ENCODE measurements around the gene EIF4G3.
A peak's percentile ranks its signal among the peaks of the same experiment; 100 is the strongest.
"Not testable (repeated sequence)": the region's sequence is repeated elsewhere in the genome, so short reads cannot be mapped to it uniquely, and the experiment has no call there.

The EIF4G3 gene

GRCh38 chr1:21153388-21153787 is 23.3 kb downstream of the EIF4G3 start:
- DNase-seq (ENCODE audit: low spot score) = no peak

DNA sequence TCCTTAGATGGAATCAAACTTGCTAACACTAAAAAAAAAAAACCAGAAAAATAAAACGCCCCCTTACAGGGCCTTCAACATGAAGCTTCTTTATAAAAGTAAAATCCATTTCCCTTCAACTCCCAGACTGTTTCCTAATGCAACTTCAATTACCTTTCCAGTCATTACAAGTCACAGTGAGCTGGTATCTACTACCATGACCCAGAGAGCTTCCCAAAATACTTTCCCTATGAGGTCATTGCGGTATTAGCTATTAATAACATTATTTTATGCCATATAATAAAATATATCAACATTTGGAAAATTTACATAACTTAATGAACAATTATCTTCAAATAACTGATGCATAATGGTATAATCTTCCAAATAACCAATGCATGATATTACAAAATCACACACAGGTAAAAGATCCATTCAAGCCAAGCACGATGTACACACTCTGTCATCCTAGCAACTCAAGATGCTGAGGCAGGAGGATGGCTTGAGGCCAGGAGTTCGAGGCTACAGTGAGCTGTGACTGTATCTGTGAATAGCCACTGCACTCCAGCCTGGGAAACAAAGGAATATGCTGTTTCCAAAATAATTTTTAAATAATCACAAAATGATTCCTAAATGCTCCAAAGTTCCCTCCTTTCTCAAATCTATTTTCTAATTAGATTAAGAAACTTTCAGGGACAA is 24.1 kb downstream of the EIF4G3 start:
- DNase-seq (ENCODE audit: low spot score) = no peak

DNA sequence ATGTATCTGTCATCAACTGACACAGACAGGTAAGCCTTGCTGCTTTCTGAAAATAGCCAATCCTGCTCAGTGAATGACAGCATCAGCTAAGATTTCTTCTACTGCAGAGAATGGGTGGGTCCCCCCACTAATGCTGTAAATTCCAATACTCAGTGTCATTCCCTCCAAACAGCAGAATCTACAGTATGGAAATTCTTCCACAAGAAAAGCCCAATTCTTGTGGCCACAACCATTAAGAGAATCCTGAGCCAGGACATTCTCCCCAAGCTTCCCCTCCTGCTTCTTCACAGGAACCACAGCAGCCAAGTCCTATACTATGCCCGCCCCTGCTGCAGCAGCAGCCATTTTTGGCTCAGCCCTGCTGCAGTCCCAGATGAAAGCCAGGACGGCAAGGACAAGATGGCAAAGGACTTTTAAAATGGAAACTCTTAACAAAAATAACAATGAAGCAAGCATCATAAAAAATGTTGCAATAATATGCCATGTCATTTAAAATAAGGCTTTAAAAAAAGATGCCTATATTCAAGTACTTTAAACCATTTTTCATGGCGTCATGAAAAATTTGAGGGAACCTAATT is 26.8 kb downstream of the EIF4G3 start:
- DNase-seq (ENCODE audit: low spot score) = peak; percentile 53

DNA sequence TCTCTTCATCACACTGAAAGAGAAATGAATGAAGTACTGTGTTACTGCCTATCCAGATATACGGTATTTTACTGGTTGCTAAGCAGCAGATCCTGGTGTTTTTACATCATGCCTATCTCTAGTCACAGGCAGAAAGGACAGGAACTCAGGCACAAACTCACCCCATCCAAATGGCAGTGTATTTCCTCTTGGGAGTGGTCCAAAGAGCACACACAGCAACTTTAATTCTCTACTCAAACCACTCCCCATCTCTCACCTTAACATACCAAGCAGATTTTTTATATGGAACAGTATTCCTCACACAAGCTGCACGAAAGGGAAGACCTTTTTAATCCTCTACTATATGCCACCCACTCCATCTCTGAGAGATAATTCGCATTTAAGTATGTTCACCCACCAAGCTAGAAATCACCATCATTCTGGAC is 27.3 kb downstream of the EIF4G3 start:
- DNase-seq (ENCODE audit: low spot score) = peak; percentile 45

GRCh38 chr1:21143752-21144151 is 32.9 kb downstream of the EIF4G3 start:
- no peak for DNase-seq (ENCODE audit: low spot score)

DNA sequence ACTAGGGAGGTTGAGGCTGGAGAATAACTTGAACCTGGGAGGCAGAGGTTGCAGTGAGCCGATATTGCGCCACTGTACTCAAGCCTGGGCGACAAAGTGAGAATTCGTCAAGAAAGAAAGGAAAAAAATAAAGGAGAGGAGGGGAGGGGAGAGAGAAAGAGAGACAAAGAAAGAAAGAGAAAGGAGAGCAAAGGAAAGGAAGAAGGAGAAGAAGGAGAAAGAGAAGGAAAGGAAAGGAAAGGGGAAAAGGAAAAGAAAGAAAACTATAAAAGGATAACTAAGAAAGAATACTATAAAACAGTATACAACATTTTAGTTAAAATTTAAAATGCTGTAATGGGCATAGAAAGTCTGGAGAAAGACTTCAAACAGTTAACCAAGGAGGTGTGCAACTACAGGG is 33.6 kb downstream of the EIF4G3 start:
- DNase-seq (ENCODE audit: low spot score) = no peak

DNA sequence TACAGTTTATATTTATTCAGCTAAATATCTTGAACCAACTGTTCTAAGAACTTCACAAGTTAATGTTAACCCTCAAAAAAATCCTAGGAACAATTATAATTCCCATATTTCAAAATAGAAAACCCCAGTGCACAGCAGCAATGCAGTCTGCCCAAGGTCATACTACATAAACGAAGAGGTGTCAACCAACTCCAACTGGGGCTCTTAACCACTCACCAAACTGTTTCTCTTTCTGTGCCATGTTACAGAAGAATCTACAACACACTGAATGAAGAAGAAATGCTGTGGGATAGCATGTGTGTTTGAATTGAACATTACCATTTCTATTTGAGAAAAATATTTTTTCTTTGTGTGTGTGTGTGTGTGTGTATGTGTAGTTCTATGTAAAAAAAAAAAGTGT is 35.7 kb downstream of the EIF4G3 start:
- no peak for DNase-seq (ENCODE audit: low spot score)

DNA sequence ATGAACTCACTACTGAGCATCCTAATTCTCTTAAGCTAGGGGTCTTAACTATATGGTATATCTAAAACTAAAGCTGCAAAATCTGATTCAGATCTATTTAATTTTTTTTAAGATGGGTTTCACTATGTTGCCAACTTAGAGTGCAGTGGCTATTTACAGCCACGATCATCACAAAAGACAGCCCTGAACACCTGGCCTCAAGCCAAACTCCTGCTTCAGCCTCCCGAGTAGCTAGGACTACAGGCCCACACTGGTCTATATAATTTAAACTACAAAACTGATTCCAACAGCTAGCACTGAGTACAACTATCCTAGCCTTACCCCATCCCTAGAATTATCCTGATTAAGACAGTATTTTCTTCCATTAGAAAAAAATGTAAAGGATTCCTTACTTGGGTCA is 37.1 kb downstream of the EIF4G3 start:
- DNase-seq (ENCODE audit: low spot score) = peak; percentile 44

DNA sequence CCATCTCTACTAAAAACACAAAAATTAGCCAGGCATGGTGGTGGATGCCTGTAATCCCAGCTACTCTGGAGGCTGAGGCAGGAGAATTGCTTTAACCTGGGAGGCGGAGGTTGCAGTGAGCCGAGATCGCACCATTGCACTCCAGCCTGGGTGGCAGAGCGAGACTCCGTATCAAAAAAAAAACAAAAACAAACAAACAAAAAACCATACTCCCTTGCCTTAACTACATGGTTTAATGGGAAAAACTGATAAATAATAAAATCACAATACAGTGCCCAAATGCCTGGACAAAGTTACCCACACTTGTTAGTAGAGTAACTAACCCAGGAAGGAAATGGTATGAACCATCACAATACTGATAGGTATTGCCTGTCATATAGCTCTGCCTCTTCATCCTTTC is 40.4 kb downstream of the EIF4G3 start:
- not testable (repeated sequence) for DNase-seq (ENCODE audit: low spot score)

GRCh38 chr1:21131200-21131599 is 45.5 kb downstream of the EIF4G3 start:
- DNase-seq (ENCODE audit: low spot score) = no peak

GRCh38 chr1:21129407-21129806 is 47.3 kb downstream of the EIF4G3 start:
- DNase-seq (ENCODE audit: low spot score) = no peak

DNA sequence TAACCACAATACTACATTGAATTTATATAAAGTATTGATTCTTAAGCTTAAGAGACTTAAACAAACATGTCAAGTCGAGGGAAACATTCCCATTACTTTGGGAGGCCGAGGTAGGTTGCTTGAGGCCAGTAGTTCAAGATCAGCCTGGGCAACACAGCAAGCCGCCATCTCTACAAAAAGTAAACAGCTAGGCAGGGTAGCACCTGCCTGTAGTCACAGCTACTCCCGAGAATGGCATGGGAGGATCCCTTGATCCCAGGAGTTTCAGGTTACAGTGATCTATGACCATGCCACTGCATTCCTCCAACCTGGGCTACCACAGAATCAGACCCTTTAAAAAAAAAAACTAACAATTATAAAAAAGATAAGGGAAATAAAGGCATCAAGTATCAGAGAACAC is 50.4 kb downstream of the EIF4G3 start:
- DNase-seq (ENCODE audit: low spot score) = no peak

DNA sequence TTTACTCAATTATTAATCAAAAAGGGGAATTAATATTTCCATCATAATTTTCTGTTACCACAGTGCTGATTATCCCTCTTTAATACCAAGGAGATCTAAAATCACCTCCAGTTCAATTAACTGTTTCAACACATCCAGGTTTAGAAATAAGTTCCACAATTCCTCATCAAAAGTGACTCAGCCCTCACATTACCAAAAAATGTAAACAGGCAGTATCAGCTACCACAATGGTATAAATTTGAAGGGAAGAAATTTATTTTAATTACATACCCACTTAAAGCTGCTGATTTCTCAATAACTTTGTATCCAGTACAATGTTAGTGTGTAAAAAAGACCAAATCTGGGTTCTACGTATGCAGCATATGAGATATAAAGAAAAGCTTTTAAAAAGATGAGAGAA is 51.9 kb downstream of the EIF4G3 start:
- DNase-seq (ENCODE audit: low spot score) = no peak

GRCh38 chr1:21123287-21123948 is 53.3 kb downstream of the EIF4G3 start:
- no peak for DNase-seq (ENCODE audit: low spot score)

DNA sequence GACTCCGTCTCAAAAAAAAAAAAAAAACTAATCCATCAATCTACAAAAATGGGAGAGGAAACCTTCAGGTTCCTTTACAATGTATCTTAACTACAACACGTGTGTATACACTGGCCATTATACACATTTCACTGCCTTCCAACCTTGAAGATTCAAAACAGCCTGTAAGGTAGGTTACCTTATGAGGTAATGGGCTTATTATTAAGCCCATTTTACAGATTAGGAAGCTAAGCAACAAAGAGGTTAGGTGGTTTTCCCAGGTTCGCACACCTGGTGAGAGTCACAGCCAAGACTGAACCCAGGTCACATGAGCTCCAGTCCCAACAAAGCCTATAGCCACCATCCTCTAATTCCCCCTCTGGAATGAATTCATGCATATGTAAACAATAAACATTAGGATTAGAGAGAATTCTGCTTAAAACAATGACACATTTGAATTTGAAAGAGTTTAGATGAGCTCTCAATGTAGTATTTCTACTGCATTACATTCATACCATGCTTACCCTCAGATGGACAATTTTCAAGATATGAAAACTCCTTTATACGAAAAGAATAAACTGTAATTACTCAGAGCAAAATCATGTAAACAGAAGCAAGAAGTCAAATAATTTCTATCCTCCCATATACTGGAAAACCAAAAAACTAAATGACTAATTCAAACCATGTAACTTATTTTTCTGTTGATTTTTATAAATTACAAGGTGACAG is 54.8 kb downstream of the EIF4G3 start:
- no peak for DNase-seq (ENCODE audit: low spot score)

- no peak for DNase-seq (ENCODE audit: low spot score)
Observed at GRCh38 chr1:21118167-21118566, 58.5 kb downstream of the EIF4G3 start.

DNA sequence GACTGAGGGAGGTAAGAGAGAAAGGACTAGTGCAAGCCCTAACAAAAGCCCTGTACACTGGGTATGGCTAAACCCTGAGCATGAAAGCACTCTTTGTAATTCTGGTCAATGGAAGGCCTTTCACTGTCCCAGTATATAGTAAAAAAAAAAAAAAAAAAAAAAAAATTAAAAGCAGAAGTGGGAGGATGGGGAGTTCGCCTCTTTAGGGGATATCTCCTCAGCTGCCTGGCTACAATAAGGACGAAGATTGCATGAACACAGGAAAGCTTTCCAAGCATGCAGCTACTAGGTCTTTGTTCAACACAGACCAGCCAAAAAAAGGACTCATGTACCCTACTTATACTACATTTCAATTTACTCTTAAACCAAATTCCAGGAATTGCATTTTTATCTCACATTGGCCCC is 59.1 kb downstream of the EIF4G3 start:
- peak; percentile 94 for DNase-seq (ENCODE audit: low spot score)

GRCh38 chr1:21117159-21117558 is 59.5 kb downstream of the EIF4G3 start:
- DNase-seq (ENCODE audit: low spot score) = no peak

DNA sequence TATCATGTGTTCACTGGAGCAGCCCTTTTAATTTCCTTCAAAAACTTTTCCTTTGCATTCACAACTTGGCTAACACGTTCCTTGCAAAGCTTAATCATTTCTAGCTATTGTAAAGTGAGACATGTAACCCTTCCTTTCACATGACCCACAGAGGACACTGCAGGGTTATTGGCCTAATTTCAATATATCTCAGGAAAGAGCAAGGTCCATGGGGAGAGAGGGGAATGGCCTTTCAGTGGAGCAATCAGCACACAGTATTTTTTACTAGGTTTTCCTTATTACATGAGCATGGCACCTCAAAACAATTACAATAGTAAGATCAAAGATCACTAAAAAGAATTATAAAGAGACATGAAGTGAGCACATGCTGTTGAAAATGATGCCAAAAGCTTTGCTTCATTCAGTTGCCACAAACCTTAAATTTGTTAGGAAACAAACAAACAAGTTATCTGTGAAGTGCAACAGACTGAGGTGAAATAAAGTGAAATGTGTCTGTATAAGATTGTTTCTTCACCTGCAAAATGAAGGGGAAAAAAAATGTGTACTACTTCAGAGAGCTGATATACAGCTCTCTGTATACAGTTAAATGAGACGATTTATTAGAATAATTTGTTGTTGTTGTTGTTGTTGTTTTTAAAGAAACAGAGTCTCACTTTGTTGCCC is 61.5 kb downstream of the EIF4G3 start:
- no peak for DNase-seq (ENCODE audit: low spot score)

DNA sequence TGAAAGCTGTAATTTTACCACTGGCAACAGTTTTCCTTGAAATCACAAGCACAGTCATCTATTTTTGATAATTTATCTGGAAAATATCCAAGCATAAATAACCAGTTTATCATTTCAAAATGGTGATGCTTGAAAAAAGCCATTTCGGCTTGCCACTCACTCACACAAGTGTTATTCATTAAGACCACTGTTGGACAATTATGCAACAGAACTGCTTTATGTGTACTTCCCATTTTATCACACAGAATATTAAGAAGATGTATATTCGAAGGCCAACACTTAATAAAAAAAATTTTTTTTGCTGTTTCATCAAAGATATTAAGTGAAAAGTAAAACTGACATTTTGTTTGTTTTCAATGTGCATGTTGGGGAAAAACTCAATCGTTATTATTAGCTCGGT is 62.3 kb downstream of the EIF4G3 start:
- no peak for DNase-seq (ENCODE audit: low spot score)

- no peak for DNase-seq (ENCODE audit: low spot score)
Observed at GRCh38 chr1:21110163-21110562, 66.5 kb downstream of the EIF4G3 start.

DNA sequence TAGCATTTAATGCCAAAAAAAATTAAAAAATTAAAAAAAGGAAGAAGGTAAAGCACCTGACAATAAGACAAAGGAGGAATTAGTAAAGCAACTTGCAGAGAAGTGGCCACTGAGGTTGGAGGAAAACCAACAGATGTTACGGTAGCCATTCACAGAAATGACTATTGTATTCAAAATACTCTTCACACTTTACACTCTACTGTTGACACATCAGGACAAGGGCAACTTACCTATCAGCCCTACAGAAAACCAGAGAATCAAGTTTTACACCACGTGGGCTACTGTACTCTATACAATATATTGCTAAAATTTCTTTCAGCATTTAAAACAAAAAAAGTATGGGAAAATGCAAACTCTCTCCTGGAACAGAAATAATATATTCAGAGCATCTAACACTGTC is 70.0 kb downstream of the EIF4G3 start:
- DNase-seq (ENCODE audit: low spot score) = no peak
